Gastroesophageal sphincter (tissue), 4 donors: ENCODE results near the gene DCAF12. TPM values are rescaled to one million over a fixed set of nuclear protein-coding genes. Genes with fewer than 3 reads are reported as not detected.

Experiments
- ATAC-seq: fragments of 150-250 bp; one replicate; pipeline ENCODE4 v1.9.1; 2016; ENCODE audit warnings: mild to moderate bottlenecking, moderate library complexity
- H3K27ac ChIP-seq, 4 donors: fragments of 200-600 bp; sonication (generic) in 3 of 4; 1 replicate in 3 of 4; 2 replicates in 1 of 4; pipeline ENCODE4 v1.5.1; 2016 to 2019
- H3K27me3 ChIP-seq: fragments of 200-600 bp; sonication (generic); one replicate; pipeline ENCODE4 v1.5.1; 2019
- H3K36me3 ChIP-seq, 2 donors: fragments of 200-600 bp; sonication (generic); one replicate each; pipeline ENCODE4 v1.5.1; 2019; ENCODE audit warnings: control low read depth in 1 of 2
- H3K4me1 ChIP-seq, 3 donors: fragments of 200-600 bp; sonication (generic); 1 replicate in 2 of 3; 2 replicates in 1 of 3; pipeline ENCODE4 v1.5.1; 2016 to 2019; ENCODE audit warnings: control low read depth in 2 of 3
- H3K4me3 ChIP-seq, 2 donors: fragments of 200-600 bp; sonication (generic); one replicate each; pipeline ENCODE4 v1.5.1; 2019; ENCODE audit warnings: mild to moderate bottlenecking in 1 of 2, moderate library complexity in 1 of 2
- H3K9me3 ChIP-seq, 3 donors: fragments of 200-600 bp; sonication (generic); one replicate each; pipeline ENCODE4 v1.5.1; 2017 to 2019; ENCODE audit warnings: control low read depth in 2 of 3
- EP300 ChIP-seq: sonication (generic); formaldehyde crosslinking; IDR thresholded peaks from one replicate; pipeline ENCODE4 v1.6.1; 2017; ENCODE audit warnings: antibody characterized with exemption, mild to moderate bottlenecking
- POLR2A ChIP-seq, 2 donors: fragments of 450-650 bp; IDR thresholded peaks; one replicate each; pipeline ENCODE4 v1.6.1; 2017; ENCODE audit warnings: antibody characterized with exemption in 2 of 2, mild to moderate bottlenecking in 2 of 2, moderate library complexity in 1 of 2
- POLR2AphosphoS5 ChIP-seq: sonication (generic); formaldehyde crosslinking; IDR thresholded peaks from one replicate; pipeline ENCODE4 v1.6.1; 2017; ENCODE audit warnings: antibody characterized with exemption
- WGBS, 2 donors: methylation state at CpG; one replicate each; pipeline ENCODE4 v1.1.5; 2018; ENCODE audit warnings: low coverage in 1 of 2; 5-methylcytosine and 5-hydroxymethylcytosine counted together
- total RNA-seq, 4 donors: library from RNA; depleted of rRNA; stranded (reverse); fragments of >200 nt; gene quantifications; one replicate each; pipeline ENCODE4 v1.1.0, GENCODE V29; 2016
- TF ChIP-seq, protein P1 (sequence below), 4 experiments: fragments of 200-600 bp in 2 of 4; fragments of 450-650 bp in 2 of 4; sonication (generic) in 1 of 4; IDR thresholded peaks; one replicate each; pipeline ENCODE4 v1.5.1; 2017 to 2019; ENCODE audit warnings: antibody characterized with exemption in 4 of 4, mild to moderate bottlenecking in 2 of 4, moderate library complexity in 2 of 4

The DCAF12 gene
- total RNA-seq: 10 to 100 TPM; 17.0 to 27.5 (median 24.4) TPM

DNA sequence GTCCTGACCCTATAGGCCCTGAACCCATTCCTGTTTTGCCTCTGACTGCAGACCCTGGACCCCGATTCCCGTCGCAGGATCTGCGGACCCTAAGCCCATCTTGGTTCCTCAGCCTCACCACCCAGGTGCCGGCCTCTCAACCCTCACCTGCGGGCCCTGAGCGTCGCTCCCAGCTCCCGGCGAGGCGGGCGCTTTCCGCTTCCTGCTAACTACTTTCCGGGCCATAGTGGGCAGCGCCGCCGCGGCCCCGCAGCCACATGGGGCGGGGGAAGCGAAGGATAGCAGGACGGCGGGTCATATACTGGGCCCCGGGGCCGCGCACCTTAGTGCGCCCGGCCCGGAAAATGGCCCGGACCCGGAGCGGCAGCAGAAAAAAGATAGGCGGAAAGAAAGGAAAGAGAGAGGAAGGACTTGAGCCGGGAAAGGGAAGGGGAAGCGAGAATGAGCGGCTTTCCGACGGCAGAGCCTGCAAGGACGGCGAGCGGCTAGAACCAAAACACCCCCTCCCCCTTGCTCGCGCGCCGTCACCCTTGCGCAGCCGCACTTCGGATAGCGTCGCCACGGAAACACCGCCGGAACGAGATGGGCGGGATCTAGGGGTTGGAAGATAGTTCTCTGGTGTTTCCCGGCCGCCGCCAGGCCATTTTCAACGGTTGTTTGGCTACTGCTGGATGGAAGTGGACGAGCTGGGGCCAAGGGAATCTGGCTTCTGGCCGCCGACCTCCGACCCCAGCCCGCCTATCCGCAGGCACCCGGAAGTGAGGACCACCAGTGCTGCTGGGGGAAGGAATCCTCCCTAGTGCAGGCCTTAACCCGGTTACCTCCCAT is at the start of gene DCAF12:
Gene DCAF12 (minus strand): TSS at position 492 of the 828 bp plus-strand sequence. CDS start 267 bp downstream, at position 225.
- H3K4me3 ChIP-seq: peak within 1 kb of the TSS; percentile 49 to 64
- H3K27me3 ChIP-seq: no peaks in the 10 kb centered on the region
- H3K36me3 ChIP-seq: peaks cover 0 to 32% of the 10 kb centered on the region in 2 donors
- no peaks in the 10 kb centered on the region for H3K9me3 ChIP-seq
- WGBS, 2 donors: 0% methylated on average over 28 to 42 of the region's 67 CpGs
- peak within 1 kb of the TSS; percentile 25 to 94 (median 87) for H3K27ac ChIP-seq
- TF ChIP-seq POLR2AphosphoS5 (peak; percentile 84), EP300 (no peak), POLR2A (IDR thresholded peaks at IDR 0.05) (peak; percentile 45 to 62)
- TF ChIP-seq, protein P1, sequence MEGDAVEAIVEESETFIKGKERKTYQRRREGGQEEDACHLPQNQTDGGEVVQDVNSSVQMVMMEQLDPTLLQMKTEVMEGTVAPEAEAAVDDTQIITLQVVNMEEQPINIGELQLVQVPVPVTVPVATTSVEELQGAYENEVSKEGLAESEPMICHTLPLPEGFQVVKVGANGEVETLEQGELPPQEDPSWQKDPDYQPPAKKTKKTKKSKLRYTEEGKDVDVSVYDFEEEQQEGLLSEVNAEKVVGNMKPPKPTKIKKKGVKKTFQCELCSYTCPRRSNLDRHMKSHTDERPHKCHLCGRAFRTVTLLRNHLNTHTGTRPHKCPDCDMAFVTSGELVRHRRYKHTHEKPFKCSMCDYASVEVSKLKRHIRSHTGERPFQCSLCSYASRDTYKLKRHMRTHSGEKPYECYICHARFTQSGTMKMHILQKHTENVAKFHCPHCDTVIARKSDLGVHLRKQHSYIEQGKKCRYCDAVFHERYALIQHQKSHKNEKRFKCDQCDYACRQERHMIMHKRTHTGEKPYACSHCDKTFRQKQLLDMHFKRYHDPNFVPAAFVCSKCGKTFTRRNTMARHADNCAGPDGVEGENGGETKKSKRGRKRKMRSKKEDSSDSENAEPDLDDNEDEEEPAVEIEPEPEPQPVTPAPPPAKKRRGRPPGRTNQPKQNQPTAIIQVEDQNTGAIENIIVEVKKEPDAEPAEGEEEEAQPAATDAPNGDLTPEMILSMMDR (IDR thresholded peaks at IDR 0.05): peak in 1 of 4 experiments; percentile 35
- ATAC-seq: peak; percentile 98
- H3K4me1 ChIP-seq: peaks cover 0 to 53% (median 13%) of the 10 kb centered on the region in 3 donors

DNA sequence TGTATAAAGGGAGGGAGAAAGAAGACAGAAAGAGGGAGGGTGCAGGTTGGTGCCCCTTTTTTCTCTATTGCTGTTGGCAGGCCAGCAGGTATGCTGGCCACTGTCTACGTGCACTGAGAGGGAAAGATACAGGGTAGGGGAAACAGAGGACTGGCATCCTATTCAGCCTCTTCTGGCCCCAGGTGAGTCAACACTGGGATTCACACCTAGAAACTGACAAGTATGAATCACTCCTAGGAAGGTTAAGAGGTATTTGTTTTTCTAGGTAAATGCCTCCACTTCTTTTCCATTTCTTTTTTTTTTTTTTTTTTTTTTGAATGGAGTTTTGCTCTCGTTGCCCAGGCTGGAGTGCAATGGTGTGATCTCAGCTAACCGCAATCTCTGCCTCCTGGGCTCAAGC is 49.6 kb upstream of the DCAF12 start:
- Histone ChIP-seq H3K27me3 (no peaks in the 10 kb centered on the region), H3K4me3 (no peak overlapping the region), H3K36me3 (peaks cover 0 to 4% of the 10 kb centered on the region in 2 donors), H3K9me3 (no peaks in the 10 kb centered on the region), H3K4me1 (peaks cover 0 to 27% (median 0%) of the 10 kb centered on the region in 3 donors), H3K27ac (no peak overlapping the region)
- ATAC-seq: no peak
- TF ChIP-seq, protein P1 (IDR thresholded peaks at IDR 0.05): no peak
- no peak for TF ChIP-seq EP300
- TF ChIP-seq POLR2AphosphoS5: no peak
- no peak for TF ChIP-seq POLR2A (IDR thresholded peaks at IDR 0.05)
- WGBS, 2 donors: 29 to 60% methylated on average over 2 to 3 of the region's 3 CpGs

DNA sequence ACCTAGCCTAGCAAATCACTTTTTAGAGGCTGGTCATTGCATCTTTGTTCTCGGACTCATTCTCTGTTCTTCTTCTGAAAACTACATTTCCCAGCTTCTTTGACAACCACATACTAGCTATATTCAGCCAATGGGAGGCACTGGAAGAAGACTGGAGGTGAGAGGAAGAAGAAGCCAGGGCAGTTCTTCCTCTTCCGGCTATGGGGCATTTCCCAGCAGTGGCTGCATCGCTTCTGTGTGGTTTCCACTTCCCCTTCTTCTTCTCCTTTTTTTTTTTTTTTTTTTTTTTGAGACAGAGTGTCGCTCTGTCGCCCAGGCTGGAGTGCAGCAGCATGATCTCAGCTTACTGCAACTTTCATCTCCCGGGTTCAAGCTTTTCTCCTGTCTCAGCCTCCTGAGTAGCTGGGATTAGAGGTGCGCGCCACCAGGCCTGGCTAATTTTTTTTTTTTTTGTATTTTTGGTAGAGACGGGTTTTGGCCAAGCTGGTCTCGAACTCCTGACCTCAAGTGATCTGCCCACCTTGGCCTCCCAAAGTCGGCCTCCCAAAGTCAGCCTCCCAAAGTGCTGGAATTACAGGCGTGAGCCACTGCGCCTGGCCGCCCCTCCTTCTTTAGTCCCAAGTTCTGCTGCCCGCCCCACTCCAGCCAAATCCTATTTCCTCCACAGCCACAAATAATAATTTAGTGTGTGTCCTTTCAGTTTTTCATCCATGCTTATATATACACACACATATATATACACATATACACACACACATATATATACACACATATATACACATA is 45.4 kb upstream of the DCAF12 start:
- TF ChIP-seq POLR2AphosphoS5: no peak
- no peak for TF ChIP-seq EP300
- TF ChIP-seq, protein P1 (IDR thresholded peaks at IDR 0.05): no peak
- TF ChIP-seq POLR2A (IDR thresholded peaks at IDR 0.05): no peak
- H3K36me3 ChIP-seq: no peaks in the 10 kb centered on the region
- no peak overlapping the region for H3K27ac ChIP-seq
- H3K9me3 ChIP-seq: no peaks in the 10 kb centered on the region
- 88 to 100% methylated on average over 10 to 12 of the region's 15 CpGs for whole genome bisulfite sequencing, 2 donors
- H3K4me1 ChIP-seq: peaks cover 0 to 14% (median 0%) of the 10 kb centered on the region in 3 donors
- ATAC-seq: no peak
- no peaks in the 10 kb centered on the region for H3K27me3 ChIP-seq
- no peak overlapping the region for H3K4me3 ChIP-seq

DNA sequence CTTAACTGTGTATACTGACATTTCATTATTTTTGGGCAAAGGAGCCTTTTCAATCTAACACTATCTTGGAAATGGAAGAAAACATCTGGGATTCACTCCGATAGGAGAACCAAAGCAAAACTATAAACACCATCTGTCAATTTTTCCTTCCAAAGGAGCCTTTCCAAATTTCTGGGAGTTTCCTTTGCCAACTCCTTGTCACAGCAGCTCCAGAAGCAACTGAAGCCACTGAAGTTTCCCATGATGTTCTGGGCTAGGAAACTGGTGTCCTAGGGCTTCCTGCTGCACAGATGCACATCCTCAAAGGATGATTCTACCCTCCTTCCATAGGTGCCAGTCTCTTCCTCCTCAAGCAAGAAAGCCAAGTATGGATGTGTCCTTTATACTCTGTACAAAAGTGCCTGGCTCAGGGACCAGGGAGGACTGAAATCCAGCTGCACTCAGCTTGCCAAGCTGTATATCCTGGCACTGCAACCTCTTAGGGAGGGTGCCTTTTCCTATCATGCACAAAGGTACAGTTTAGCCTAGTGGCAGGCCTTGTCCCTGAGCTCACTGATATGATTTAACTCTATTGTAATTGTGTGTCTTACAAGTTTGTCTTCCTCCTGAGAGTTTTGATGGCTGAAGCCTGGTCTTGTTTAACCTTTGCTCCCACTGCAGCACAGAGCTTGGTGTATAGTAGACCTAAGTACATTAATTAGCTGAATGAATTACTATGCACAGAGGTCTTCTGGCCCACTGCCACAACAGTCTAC is 43.9 kb upstream of the DCAF12 start:
- ATAC-seq: peak; percentile 25
- H3K27me3 ChIP-seq: no peaks in the 10 kb centered on the region
- no peak overlapping the region for H3K27ac ChIP-seq
- 33 to 62% methylated on average over 1 of the region's 1 CpG for WGBS, 2 donors
- H3K4me1 ChIP-seq: peaks cover 0 to 14% (median 0%) of the 10 kb centered on the region in 3 donors
- no peak overlapping the region for H3K4me3 ChIP-seq
- no peak for TF ChIP-seq POLR2AphosphoS5
- TF ChIP-seq, protein P1 (IDR thresholded peaks at IDR 0.05): no peak
- no peak for TF ChIP-seq EP300
- no peak for TF ChIP-seq POLR2A (IDR thresholded peaks at IDR 0.05)
- no peaks in the 10 kb centered on the region for H3K9me3 ChIP-seq
- no peaks in the 10 kb centered on the region for H3K36me3 ChIP-seq
